Measurements from ENCODE around the gene CCNQ. TPM values are rescaled to one million over a fixed set of nuclear protein-coding genes. Genes with fewer than 3 reads are reported as not detected.

Gene CCNQ
- total and polyA plus RNA-seq, 2 of the 8 experiments (the other 6 are each of a cell fraction or from before 2014, with no cell fraction given), result 16.6 to 32.1 TPM

DNA sequence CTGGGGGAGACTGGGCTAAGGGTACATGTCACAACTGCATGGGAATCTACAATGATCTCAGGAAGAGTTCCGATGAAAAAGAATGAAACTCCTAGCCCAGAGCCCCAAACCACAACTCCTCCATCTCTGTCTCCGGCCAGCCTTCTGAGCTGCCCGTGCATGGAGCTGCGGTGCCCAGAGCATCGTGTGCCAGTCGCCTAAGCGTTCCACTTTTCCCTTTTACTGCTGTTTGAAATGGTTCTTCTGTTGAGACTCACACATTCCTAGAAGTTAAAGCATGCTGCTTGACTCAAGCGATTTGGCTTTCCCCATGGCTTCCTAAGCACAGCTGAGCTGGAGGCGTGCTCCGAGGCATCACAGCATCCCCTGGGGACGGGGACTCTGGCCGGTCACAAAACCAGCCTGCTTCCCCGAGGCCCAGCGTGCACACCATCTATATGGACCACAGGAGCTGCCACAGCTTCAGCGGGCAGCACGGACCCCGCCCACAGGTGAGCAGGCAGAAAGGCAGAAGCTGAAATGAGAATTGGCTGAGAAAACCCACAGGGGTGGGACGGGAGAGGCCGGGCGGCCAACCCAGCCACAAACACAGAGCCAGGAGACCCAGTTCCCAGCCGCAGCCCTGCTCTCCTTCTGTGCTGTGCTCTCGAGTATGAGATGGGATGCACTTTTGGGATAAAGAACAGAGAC lies 5.0 kb downstream of the CCNQ start:
- ChIA-PET POLR2A (ENCODE audit: partially characterized antibody) (no interaction called here), CTCF (ENCODE audit: partially characterized antibody) (interaction anchor here (0.9 to 2.0 kb wide), 5 partner anchors 18 to 75 kb away, joined by 3 to 5 read pairs (median 3); no protein-coding TSS in a partner anchor)
- Histone ChIP-seq H2AK5ac (ENCODE audit: low read depth, low read length) (no peak overlapping the region), H3K4me2 (ENCODE audit: insufficient read depth in 1 of 2, low read depth in 2 of 2, low read length in 2 of 2) (no peak overlapping the region), H3K27ac (ENCODE audit: low read depth, low read length) (no peak overlapping the region), H3K23ac (ENCODE audit: insufficient read length) (no peak overlapping the region), H2BK15ac (ENCODE audit: low read length) (no peak overlapping the region), H2BK12ac (ENCODE audit: low read depth, low read length) (no peak overlapping the region), H3K18ac (ENCODE audit: extremely low read depth, low read length) (no peak overlapping the region), H4K5ac (ENCODE audit: insufficient read length, low read depth, low read length) (no peak overlapping the region), H3K4ac (replicated peaks; ENCODE audit: insufficient read length, low read depth, low read length) (no peak overlapping the region), H3K79me2 (ENCODE audit: control insufficient read depth in 1 of 2, insufficient read depth in 2 of 2, low read length in 2 of 2) (peaks cover 0 to 5% of the 10 kb centered on the region in 2 experiments; a peak in 1 of 4 replicates), H2BK5ac (ENCODE audit: low read depth, low read length) (no peak overlapping the region), H3K36me3 (ENCODE audit: control insufficient read depth in 2 of 4, insufficient read depth in 4 of 4, low read length in 3 of 4) (0 out of 8 replicates have a peak, but pooled peaks cover 0 to 3% (median 0%) of the 10 kb centered on the region in 4 experiments), H3K14ac (ENCODE audit: insufficient read length) (no peak overlapping the region), H2AFZ (ENCODE audit: low read length) (no peak overlapping the region), H4K20me1 (replicated peaks in 1 of 2; ENCODE audit: control insufficient read depth in 1 of 2, insufficient read depth in 2 of 2, low read length in 2 of 2) (peaks cover 0 to 3% of the 10 kb centered on the region in 2 experiments), H4K91ac (replicated peaks; ENCODE audit: insufficient read length, low read length) (no peak overlapping the region), H3K27me3 (replicated peaks in 1 of 4; ENCODE audit: control insufficient read depth in 3 of 4, extremely low read depth in 1 of 4, insufficient read depth in 3 of 4, low read length in 3 of 4) (no peaks in the 10 kb centered on the region; a peak in 2 of 7 replicates), H3K9ac (replicated peaks in 1 of 4; ENCODE audit: extremely low read depth in 1 of 4, low read depth in 3 of 4, low read length in 3 of 4) (no peak overlapping the region), H3K4me1 (replicated peaks in 1 of 4; ENCODE audit: control insufficient read depth in 3 of 4, insufficient read depth in 4 of 4, low read length in 3 of 4) (no peaks in the 10 kb centered on the region), H3K23me2 (ENCODE audit: low read depth, low read length) (no peaks in the 10 kb centered on the region), H4K8ac (ENCODE audit: extremely low read depth, insufficient read depth, low read length) (no peak overlapping the region), H3K4me3 (ENCODE audit: extremely low read depth in 1 of 4, insufficient read depth in 2 of 4, low read depth in 3 of 4, low read length in 4 of 4) (no peak overlapping the region), H3K9me3 (ENCODE audit: insufficient read depth in 2 of 2, low read depth in 1 of 2, low read length in 1 of 2) (no peaks in the 10 kb centered on the region), H3K79me1 (ENCODE audit: low read depth, low read length) (no peaks in the 10 kb centered on the region), H2BK120ac (replicated peaks; ENCODE audit: low read depth, low read length) (no peak overlapping the region), H3K56ac (replicated peaks; ENCODE audit: insufficient read length, low read depth, low read length) (no peak overlapping the region), H2BK20ac (ENCODE audit: low read length) (no peak overlapping the region)
- DNase-seq (ENCODE audit: low read depth in 1 of 2, low spot score in 2 of 2) (no peak), FAIRE-seq (no peak)
- 82% methylated on average over 15 of the region's 22 CpGs; no CpG with 5 or more reads in 1 of the 2 experiments for WGBS, 2 experiments (ENCODE audit: extremely low coverage in 1 of 2, insufficient coverage in 1 of 2, insufficient read length in 1 of 2, insufficient replicate concordance in 2 of 2, low coverage in 1 of 2, low lambda C conversion rate in 2 of 2, missing lambda C conversion rate in 1 of 2)
- TF ChIP-seq TBP (IDR thresholded peaks at IDR 0.05; ENCODE audit: low read depth, low read length), result no peak
- TF ChIP-seq SIX5 (IDR thresholded peaks at IDR 0.05; ENCODE audit: low read depth, low read length), result no peak

Measured in H1 (cell line).